Measurements from ENCODE around the gene LRRC26. TPM values are rescaled to one million over a fixed set of nuclear protein-coding genes. Genes with fewer than 3 reads are reported as not detected.
A peak's percentile ranks its signal among the peaks of the same experiment; 100 is the strongest.

Gene LRRC26
- total and polyA plus RNA-seq, 2 of the 13 experiments (the other 11 are each of a cell fraction or from before 2014, with no cell fraction given), result not detected

GRCh38 chr9:137189297-137190295 is 19.7 kb upstream of the LRRC26 start:
- CTCF ChIA-PET (ENCODE audit: low intra/inter-chr PET ratio, low total read pairs), result interaction anchor here (0.8 to 2.6 kb wide), 4 partner anchors 10 to 73 kb away, joined by 3 to 19 read pairs (median 10); partner anchors contain the start of gene RNF224
- Histone ChIP-seq H3K27ac (ENCODE audit: extremely low read length, insufficient read depth, low read length) (peak overlapping the region; percentile 81), H3K4me3 (replicated peaks in 1 of 3; ENCODE audit: insufficient read depth in 1 of 3, low read depth in 2 of 3, low read length in 3 of 3) (peak overlapping the region; percentile 84 to 99 (median 97); a peak in 5 of 6 replicates), H4K20me1 (ENCODE audit: insufficient read depth, low read length) (no peaks in the 10 kb centered on the region), H3K36me3 (replicated peaks in 1 of 2; ENCODE audit: control insufficient read depth in 1 of 2, insufficient read depth in 2 of 2, low read length in 2 of 2) (peaks cover 13 to 22% of the 10 kb centered on the region in 2 experiments; a peak in 3 of 5 replicates), H3K4me1 (ENCODE audit: insufficient read depth, low read length) (peaks cover 30% of the 10 kb centered on the region), H2AFZ (ENCODE audit: low read length) (no peak overlapping the region), H3K9ac (ENCODE audit: insufficient read depth, low read depth, low read length) (peak overlapping the region; percentile 87), H3K79me2 (ENCODE audit: insufficient read depth, low read length) (peaks cover 30% of the 10 kb centered on the region), H3K9me3 (ENCODE audit: low read length) (no peaks in the 10 kb centered on the region), H3K27me3 (ENCODE audit: control insufficient read depth in 1 of 2, insufficient read depth in 2 of 2, low read length in 2 of 2) (no peaks in the 10 kb centered on the region), H3K4me2 (ENCODE audit: low read depth, low read length) (peak overlapping the region; percentile 94)
- DNase-seq (ENCODE audit: low spot score) (no peak), ATAC-seq (peak; percentile 15), FAIRE-seq (no peak)
- WGBS (ENCODE audit: low lambda C conversion rate), result 51% methylated on average over 7 of the region's 23 CpGs
- intact Hi-C loops (cut with micrococcal nuclease; ENCODE audit: unreplicated experiment) (loop anchor here (2.0 kb wide), 2 partner anchors 15 to 37 kb away; partner anchors contain the start of genes NDOR1, RNF224 and TMEM203), in situ Hi-C loops (cut with HindIII; ENCODE audit: extremely low pct_ligation_motif_present, low pct_unique_long_range_greater_than_20kb) (loop anchor here (5.0 kb wide), 1 partner anchor 38 kb away; the partner anchor contains the start of genes CYSRT1 and RNF224)
- POLR2A ChIA-PET, result interaction anchor here (0.8 to 3.8 kb wide), 29 partner anchors 9 to 134 kb away, joined by 3 to 52 read pairs (median 7); partner anchors contain the start of genes MAN1B1, NDOR1, NELFB and RNF208
- no TSS peak for BruUV-seq (replicated peaks)
- TF ChIP-seq AHDC1 (CRISPR knock-in tag; IDR thresholded peaks at IDR 0.05; ENCODE audit: borderline replicate concordance) (no peak), KDM2A (CRISPR knock-in tag; IDR thresholded peaks at IDR 0.05; ENCODE audit: borderline replicate concordance, low read depth) (peak; percentile 6; the same call in 1 of the 2 replicates), CBX5 (CRISPR knock-in tag; IDR thresholded peaks at IDR 0.05; ENCODE audit: borderline replicate concordance) (0 out of 2 replicates have a peak, but pooled peaks have one; percentile 13), ZNF296 (CRISPR knock-in tag; conservative IDR thresholded peaks at IDR 0.05) (0 out of 2 replicates have a peak, but pooled peaks have one; percentile 30), POLR2AphosphoS5 (IDR thresholded peaks at IDR 0.05; ENCODE audit: low read depth, low read length) (peak; percentile 31; the same call in 1 of the 2 replicates), RBM22 (optimal IDR thresholded peaks at IDR 0.05; ENCODE audit: low read length) (peak; percentile 39), POLR2G (IDR thresholded peaks at IDR 0.05; ENCODE audit: low read depth, low read length) (peak; percentile 5; the same call in 1 of the 2 replicates), PITX1 (CRISPR knock-in tag; IDR thresholded peaks at IDR 0.05) (peak; percentile 49; the same call in 1 of the 2 replicates), ZNF350 (CRISPR knock-in tag; IDR thresholded peaks at IDR 0.05; ENCODE audit: borderline replicate concordance, low read depth) (0 out of 2 replicates have a peak, but pooled peaks have one; percentile 40), HNRNPL (IDR thresholded peaks at IDR 0.05; ENCODE audit: low read depth, low read length) (peak; percentile 79; the same call in 1 of the 2 replicates), ZSCAN25 (CRISPR knock-in tag; IDR thresholded peaks at IDR 0.05) (no peak), ZNF446 (CRISPR knock-in tag; IDR thresholded peaks at IDR 0.05) (0 out of 2 replicates have a peak, but pooled peaks have one; percentile 44), ZNF503 (CRISPR knock-in tag; IDR thresholded peaks at IDR 0.05) (no peak)

All from HepG2 (cell line).